B cell (primary cell): ENCODE data around the gene JARID2. TPM values are rescaled to one million over a fixed set of nuclear protein-coding genes. Genes with fewer than 3 reads are reported as not detected.

ENCODE experiments used
- ATAC-seq: fragments of 200-7000 bp; cut with Tn5 transposase; one replicate; pipeline ENCODE4 v1.10.0; 2021; ENCODE audit warnings: low read depth, mild to moderate bottlenecking, moderate number of reproducible peaks, moderate library complexity
- CTCF ChIA-PET: fragments of 350-600 bp; sonication (Branson Sonifier 250); formaldehyde crosslinking; loops from one replicate; lab custom pipeline; 2021; ENCODE audit warnings: antibody characterized with exemption, inconsistent platforms; lab: Charles Lee
- POLR2A ChIA-PET: fragments of 350-600 bp; sonication (Branson Sonifier 250); formaldehyde crosslinking; loops from one replicate; lab custom pipeline; 2021; ENCODE audit warnings: antibody characterized with exemption; lab: Charles Lee
- DNase-seq: peaks from one replicate; pipeline ENCODE4 v3.0.0; 2013
- H2AFZ ChIP-seq: 2 replicates; pipeline ENCODE4 v1.6.1; 2012; ENCODE audit warnings: mild to moderate bottlenecking, low read depth, low read length; ENCODE audit not compliant: insufficient read depth, poor library complexity, severe bottlenecking
- H3K27ac ChIP-seq, 2 donors: 1 replicate in 1 of 2; 2 replicates in 1 of 2; pipeline ENCODE4 v1.5.1; 2012 to 2013; ENCODE audit warnings: low read length in 2 of 2, mild to moderate bottlenecking in 2 of 2, moderate library complexity in 1 of 2
- H3K27me3 ChIP-seq, 4 experiments: fragments of 200-600 bp in 1 of 4; sonication (generic) in 1 of 4; replicated peaks in 1 of 4; 1 replicate in 2 of 4; 2 replicates in 2 of 4; pipeline versions ENCODE4 v1.6.1 to v1.7.0; 2013 to 2016; ENCODE audit warnings: low read length in 3 of 4, mild to moderate bottlenecking in 2 of 4, mixed read lengths in 1 of 4, moderate library complexity in 1 of 4; ENCODE audit not compliant: insufficient read depth in 4 of 4, control insufficient read depth in 3 of 4; ENCODE audit errors: control extremely low read depth in 1 of 4
- H3K36me3 ChIP-seq, 2 experiments: replicated peaks in 1 of 2; 1 replicate in 1 of 2; 2 replicates in 1 of 2; pipeline versions ENCODE4 v1.6.1 to v1.7.1; 2013; ENCODE audit warnings: low read length in 1 of 2; ENCODE audit not compliant: insufficient read depth in 2 of 2, control insufficient read depth in 1 of 2; ENCODE audit errors: control extremely low read depth in 1 of 2, extremely low read depth in 1 of 2
- H3K4me1 ChIP-seq, 2 donors: fragments of 200-600 bp in 1 of 2; sonication (generic) in 1 of 2; 1 replicate in 1 of 2; 2 replicates in 1 of 2; pipeline versions ENCODE4 v1.5.1 to v1.6.1; 2013 to 2017; ENCODE audit warnings: low read length in 2 of 2; ENCODE audit not compliant: control insufficient read depth in 2 of 2, insufficient read depth in 2 of 2
- H3K4me2 ChIP-seq: replicated peaks from 2 replicates; pipeline ENCODE3; 2012; ENCODE audit warnings: mild to moderate bottlenecking, low read depth, low read length; ENCODE audit not compliant: poor library complexity, severe bottlenecking
- H3K4me3 ChIP-seq, 5 experiments: fragments of 200-600 bp in 1 of 5; sonication (generic) in 1 of 5; 1 replicate in 3 of 5; 2 replicates in 2 of 5; pipeline versions ENCODE4 v1.5.1 to v1.7.0; 2011 to 2016; ENCODE audit warnings: low read length in 4 of 5, mild to moderate bottlenecking in 4 of 5, low read depth in 2 of 5, control low read depth in 1 of 5, moderate library complexity in 1 of 5; ENCODE audit not compliant: insufficient read depth in 1 of 5; ENCODE audit errors: control extremely low read depth in 1 of 5, extremely low read depth in 1 of 5
- H3K79me2 ChIP-seq: fragments of 200-600 bp; sonication (generic); one replicate; pipeline ENCODE4 v1.6.0; 2016; ENCODE audit warnings: low read length; ENCODE audit not compliant: control insufficient read depth, insufficient read depth
- H3K9ac ChIP-seq: fragments of 200-600 bp; sonication (generic); 2 replicates; pipeline ENCODE4 v1.6.1; 2017; ENCODE audit warnings: mild to moderate bottlenecking, low read length, moderate library complexity
- H3K9me3 ChIP-seq, 3 donors: one replicate each; pipeline versions ENCODE4 v1.6.1 to v1.7.1; 2013; ENCODE audit warnings: low read length in 2 of 3; ENCODE audit not compliant: control insufficient read depth in 2 of 3, insufficient read depth in 1 of 3; ENCODE audit errors: control extremely low read depth in 1 of 3
- H4K20me1 ChIP-seq: 2 replicates; pipeline ENCODE4 v1.6.0; 2012; ENCODE audit warnings: mild to moderate bottlenecking, low read length; ENCODE audit not compliant: insufficient read depth, control insufficient read depth, poor library complexity, severe bottlenecking
- H3K27ac Mint-ChIP-seq: one replicate; pipeline ENCODE4 v1.8.0; 2021; ENCODE audit warnings: mixed read lengths
- H3K27me3 Mint-ChIP-seq: one replicate; pipeline ENCODE4 v1.8.0; 2021; ENCODE audit warnings: mixed read lengths
- H3K4me1 Mint-ChIP-seq: one replicate; pipeline ENCODE4 v1.8.0; 2021; ENCODE audit warnings: mixed read lengths
- H3K4me3 Mint-ChIP-seq: one replicate; pipeline ENCODE4 v1.8.0; 2021; ENCODE audit warnings: mixed read lengths
- H3K9me3 Mint-ChIP-seq: one replicate; pipeline ENCODE4 v1.8.0; 2022; ENCODE audit warnings: mixed read lengths; ENCODE audit not compliant: insufficient read depth
- CTCF ChIP-seq: fragments of 200-600 bp; IDR thresholded peaks from one replicate; pipeline ENCODE4 v1.8.0; 2022; ENCODE audit warnings: antibody characterized with exemption, mild to moderate bottlenecking
- EZH2 ChIP-seq: IDR thresholded peaks from 2 replicates; pipeline ENCODE4 v1.6.1; 2012; ENCODE audit warnings: borderline replicate concordance, low read depth, mild to moderate bottlenecking, moderate library complexity, low read length; ENCODE audit not compliant: insufficient read depth, poor library complexity, severe bottlenecking
- WGBS: methylation state at CpG from one replicate; pipeline ENCODE4 v1.1.5; 2013; ENCODE audit warnings: missing lambda C conversion rate; ENCODE audit not compliant: insufficient coverage; 5-methylcytosine and 5-hydroxymethylcytosine counted together
- intact Hi-C: fragments of 100-400 bp; cut with micrococcal nuclease; formaldehyde crosslinking; loops from one replicate; pipeline ENCODE4 v1.10.0; 2022
- polyA plus RNA-seq: library from polyadenylated mRNA; depleted of rRNA; stranded (reverse); fragments of >200 nt; gene quantifications from 2 replicates; pipeline ENCODE4 v1.2.3, GENCODE V29; 2012
- total RNA-seq, 2 donors: library from RNA; stranded (reverse); fragments of 120-200 nt in 1 of 2; gene quantifications; 1 replicate in 1 of 2; 2 replicates in 1 of 2; pipeline versions ENCODE4 v1.2.3 to v1.2.4, GENCODE V29; 2013 to 2022

The JARID2 gene
- total and polyA plus RNA-seq, 2 donors (not counting 1 experiment from before 2014, with no cell fraction given): 11.0 to 58.1 TPM

- Histone ChIP-seq H2AFZ (no peak overlapping the region), H3K9ac (no peak overlapping the region), H3K27ac (peak overlapping the region in 1 of 2 donors; percentile 47), H3K9me3 (no peaks in the 10 kb centered on the region), H3K4me3 (no peak overlapping the region), H3K4me1 (peaks cover 15 to 18% of the 10 kb centered on the region in 2 donors), H3K27me3 (no peaks in the 10 kb centered on the region), H4K20me1 (peaks cover 37% of the 10 kb centered on the region), H3K36me3 (peaks cover 11 to 36% of the 10 kb centered on the region in 2 experiments), H3K79me2 (peaks cover 37% of the 10 kb centered on the region), H3K4me2 (peak overlapping the region; percentile 14)
- TF ChIP-seq EZH2 (no peak), CTCF (no peak)
- Mint-ChIP-seq H3K4me3 (no peak overlapping the region), H3K27ac (peak overlapping the region; percentile 16), H3K4me1 (peaks cover 33% of the 10 kb centered on the region), H3K9me3 (no peaks in the 10 kb centered on the region), H3K27me3 (no peaks in the 10 kb centered on the region)
- ChIA-PET CTCF (interaction anchor here (0.6 to 3.5 kb wide), 12 partner anchors 15 to 1582 kb away, joined by 3 to 16 read pairs (median 3); no protein-coding TSS in a partner anchor), POLR2A (no interaction called here)
- 69% methylated on average over 7 of the region's 11 CpGs for WGBS
- no peak for DNase-seq
- intact Hi-C loops: loop anchor here (1.0 kb wide), 3 partner anchors 133 to 1581 kb away; no protein-coding TSS in a partner anchor
- ATAC-seq: no peak
Observed at GRCh38 chr6:15490242-15491100, 244.6 kb downstream of the JARID2 start.
